ENCODE results near the gene SLC8A3. TPM values are rescaled to one million over a fixed set of nuclear protein-coding genes. Genes with fewer than 3 reads are reported as not detected.

Gene SLC8A3
- total and polyA plus RNA-seq, 9 of the 15 experiments (the other 6 are each of a cell fraction or from before 2014, with no cell fraction given), result not detected

- intact Hi-C loops (cut with micrococcal nuclease) (no loop called here), in situ Hi-C loops (cut with MboI) (no loop called here)
- DNase-seq (ENCODE audit: extremely low read depth in 1 of 4, low spot score in 3 of 4) (no peak), ATAC-seq (no peak), FAIRE-seq (no peak)
- Histone ChIP-seq H3K9me3 (replicated peaks; ENCODE audit: control insufficient read depth, insufficient read depth, low read depth, low read length) (no peaks in the 10 kb centered on the region), H4K20me1 (replicated peaks; ENCODE audit: control insufficient read depth, insufficient read depth, low read length) (no peaks in the 10 kb centered on the region), H3K4me1 (replicated peaks in 1 of 2; ENCODE audit: control insufficient read depth in 2 of 2, insufficient read depth in 2 of 2, low read length in 2 of 2) (no peaks in the 10 kb centered on the region), H3K79me2 (ENCODE audit: control insufficient read depth, insufficient read depth, low read length) (no peaks in the 10 kb centered on the region), H3K27ac (ENCODE audit: extremely low read depth, low read depth, low read length) (no peak overlapping the region), H3K4me3 (no peak overlapping the region), H3K9me1 (ENCODE audit: control insufficient read depth, insufficient read depth, low read length) (no peaks in the 10 kb centered on the region), H2AFZ (ENCODE audit: low read depth, low read length) (no peak overlapping the region), H3K9ac (ENCODE audit: insufficient read depth in 1 of 2, low read depth in 2 of 2, low read length in 2 of 2) (no peak overlapping the region), H3K27me3 (ENCODE audit: control insufficient read depth in 2 of 2, insufficient read depth in 2 of 2, low read length in 2 of 2) (no peaks in the 10 kb centered on the region), H3K4me2 (ENCODE audit: insufficient read depth, low read length) (no peak overlapping the region), H3K36me3 (ENCODE audit: control insufficient read depth, insufficient read depth, low read length) (no peaks in the 10 kb centered on the region)
- CTCF ChIA-PET (ENCODE audit: low intra/inter-chr PET ratio), result no interaction called here
- BruUV-seq (replicated peaks), result no TSS peak
- POLR2A ChIA-PET, result no interaction called here
- 0% methylated on average over 5 of the region's 5 CpGs for WGBS (ENCODE audit: insufficient coverage, low coverage, missing lambda C conversion rate)
- TF ChIP-seq LARP7 (IDR thresholded peaks at IDR 0.05), result no peak
- TF ChIP-seq TCF7L2 (IDR thresholded peaks at IDR 0.05; ENCODE audit: low read depth, low read length), result no peak
- TF ChIP-seq ZNF512 (tag; IDR thresholded peaks at IDR 0.05), result no peak
- TF ChIP-seq TSC22D4 (tag; IDR thresholded peaks at IDR 0.05), result no peak
- TF ChIP-seq ZNF384 (IDR thresholded peaks at IDR 0.05; ENCODE audit: low read depth, low read length), result no peak
- TF ChIP-seq MYNN (IDR thresholded peaks at IDR 0.05), result no peak
- no peak for TF ChIP-seq MYNN (CRISPR knock-in tag; IDR thresholded peaks at IDR 0.05)
- TF ChIP-seq SMAD2 (IDR thresholded peaks at IDR 0.05; ENCODE audit: low read depth, low read length), result no peak
- TF ChIP-seq THRB (CRISPR knock-in tag; conservative IDR thresholded peaks at IDR 0.05), result no peak
- no peak for TF ChIP-seq ATF1 (CRISPR knock-in tag; IDR thresholded peaks at IDR 0.05)
- no peak for TF ChIP-seq ATF1 (tag; IDR thresholded peaks at IDR 0.05)
- no peak for TF ChIP-seq CREB5 (CRISPR knock-in tag; IDR thresholded peaks at IDR 0.05)
Observed at GRCh38 chr14:70067810-70068209, 120.9 kb downstream of the SLC8A3 start.
